Fibroblast of lung (primary cell): ENCODE data around the gene RNASE12. TPM values are rescaled to one million over a fixed set of nuclear protein-coding genes. Genes with fewer than 3 reads are reported as not detected.

Source experiments
- DNase-seq, 2 donors: peaks; one replicate each; pipeline versions ENCODE4 v3.0.0 to v3.0.0-alpha.2; 2010; ENCODE audit warnings: low read depth in 2 of 2
- H2AFZ ChIP-seq: 2 replicates; pipeline ENCODE4 v1.5.1; 2012; ENCODE audit warnings: low read length, control low read depth, inconsistent platforms
- H3K27ac ChIP-seq: 2 replicates; pipeline ENCODE4 v1.5.1; 2011; ENCODE audit warnings: low read length, control low read depth; ENCODE audit not compliant: insufficient read depth
- H3K27me3 ChIP-seq: 2 replicates; pipeline ENCODE4 v1.5.1; 2011; ENCODE audit warnings: mild to moderate bottlenecking, low read length; ENCODE audit not compliant: control insufficient read depth, insufficient read depth
- H3K36me3 ChIP-seq: 2 replicates; pipeline ENCODE4 v1.5.1; 2011; ENCODE audit warnings: low read length; ENCODE audit not compliant: control insufficient read depth, insufficient read depth
- H3K4me1 ChIP-seq: 2 replicates; pipeline ENCODE4 v1.5.1; 2011; ENCODE audit warnings: low read length; ENCODE audit not compliant: control insufficient read depth, insufficient read depth; ENCODE audit errors: extremely low read depth
- H3K4me2 ChIP-seq: 2 replicates; pipeline ENCODE4 v1.5.1; 2011; ENCODE audit warnings: low read length, control low read depth; ENCODE audit not compliant: insufficient read depth; ENCODE audit errors: extremely low read depth
- H3K4me3 ChIP-seq, 4 experiments: fragments of 200-600 bp in 1 of 4; sonication (generic) in 1 of 4; replicated peaks in 1 of 4; 2 replicates each; pipeline ENCODE4 v1.5.1; 2011 to 2016; ENCODE audit warnings: low read length in 4 of 4, low read depth in 3 of 4, mild to moderate bottlenecking in 3 of 4, control low read depth in 2 of 4, inconsistent platforms in 1 of 4, mixed read lengths in 1 of 4; ENCODE audit not compliant: insufficient read depth in 1 of 4; ENCODE audit errors: control extremely low read depth in 1 of 4
- H3K79me2 ChIP-seq: 2 replicates; pipeline ENCODE4 v1.5.1; 2012; ENCODE audit warnings: mild to moderate bottlenecking, low read length, inconsistent platforms; ENCODE audit not compliant: control insufficient read depth, insufficient read depth
- H3K9ac ChIP-seq: 2 replicates; pipeline ENCODE4 v1.5.1; 2011; ENCODE audit warnings: mild to moderate bottlenecking, low read length, control low read depth; ENCODE audit not compliant: insufficient read depth
- H3K9me3 ChIP-seq: 2 replicates; pipeline ENCODE4 v1.5.1; 2012; ENCODE audit warnings: low read depth, low read length; ENCODE audit not compliant: control insufficient read depth, insufficient read depth
- H4K20me1 ChIP-seq: 2 replicates; pipeline ENCODE4 v1.5.1; 2011; ENCODE audit warnings: low read length; ENCODE audit not compliant: control insufficient read depth, insufficient read depth; ENCODE audit errors: extremely low read depth
- EZH2 ChIP-seq: IDR thresholded peaks from 2 replicates; pipeline ENCODE4 v1.5.1; 2012; ENCODE audit warnings: low read length, control low read depth, mild to moderate bottlenecking; ENCODE audit errors: missing control alignments
- polyA plus RNA-seq, 2 donors: library from polyadenylated mRNA; depleted of rRNA in 1 of 2; stranded (reverse) in 1 of 2; unstranded in 1 of 2; fragments of >200 nt; gene quantifications; 2 replicates each; pipeline ENCODE4 v1.2.1, GENCODE V29; 2011 to 2012; ENCODE audit warnings: missing spikeins in 1 of 2
- total RNA-seq: library from RNA; depleted of rRNA; stranded (reverse); fragments of >200 nt; gene quantifications from 2 replicates; pipeline ENCODE4 v1.2.1, GENCODE V29; 2014
- TF ChIP-seq, protein P1 (sequence below), 2 donors: IDR thresholded peaks in 1 of 2; conservative IDR thresholded peaks in 1 of 2; 1 replicate in 1 of 2; 2 replicates in 1 of 2; pipeline ENCODE4 v1.5.1; 2011 to 2012; ENCODE audit warnings: low read length in 2 of 2, control low read depth in 1 of 2, inconsistent platforms in 1 of 2, low read depth in 1 of 2, mild to moderate bottlenecking in 1 of 2

Gene RNASE12
- total and polyA plus RNA-seq, 2 donors (not counting 1 experiment from before 2014, with no cell fraction given): not detected

DNA sequence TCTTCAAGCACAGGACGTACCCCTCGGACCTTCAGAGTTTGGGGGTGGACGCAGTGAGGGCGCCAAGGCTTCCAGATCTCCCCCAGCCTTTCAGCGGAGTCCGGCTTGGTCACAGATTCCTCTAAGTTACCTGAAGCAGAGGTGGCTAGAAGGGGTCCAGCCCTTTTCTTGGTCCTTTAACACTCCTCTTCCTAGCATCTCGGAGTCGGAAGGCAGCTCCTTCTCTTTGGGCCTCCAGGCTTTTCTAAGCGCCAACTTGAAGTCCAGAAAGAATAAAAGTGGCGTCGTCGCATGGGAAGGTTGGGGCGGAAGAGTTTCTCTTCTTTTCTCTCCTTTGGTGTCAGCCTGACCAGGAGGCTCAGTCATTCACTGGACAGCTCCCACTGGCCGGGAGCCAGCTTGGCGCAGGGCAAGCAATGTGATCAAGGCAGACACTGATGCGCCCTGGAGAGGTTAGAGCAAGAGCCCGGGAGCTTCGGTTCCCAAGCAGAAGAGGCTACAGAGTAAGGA is 40.8 kb upstream of the RNASE12 start:
- no peak for TF ChIP-seq EZH2
- TF ChIP-seq, protein P1, sequence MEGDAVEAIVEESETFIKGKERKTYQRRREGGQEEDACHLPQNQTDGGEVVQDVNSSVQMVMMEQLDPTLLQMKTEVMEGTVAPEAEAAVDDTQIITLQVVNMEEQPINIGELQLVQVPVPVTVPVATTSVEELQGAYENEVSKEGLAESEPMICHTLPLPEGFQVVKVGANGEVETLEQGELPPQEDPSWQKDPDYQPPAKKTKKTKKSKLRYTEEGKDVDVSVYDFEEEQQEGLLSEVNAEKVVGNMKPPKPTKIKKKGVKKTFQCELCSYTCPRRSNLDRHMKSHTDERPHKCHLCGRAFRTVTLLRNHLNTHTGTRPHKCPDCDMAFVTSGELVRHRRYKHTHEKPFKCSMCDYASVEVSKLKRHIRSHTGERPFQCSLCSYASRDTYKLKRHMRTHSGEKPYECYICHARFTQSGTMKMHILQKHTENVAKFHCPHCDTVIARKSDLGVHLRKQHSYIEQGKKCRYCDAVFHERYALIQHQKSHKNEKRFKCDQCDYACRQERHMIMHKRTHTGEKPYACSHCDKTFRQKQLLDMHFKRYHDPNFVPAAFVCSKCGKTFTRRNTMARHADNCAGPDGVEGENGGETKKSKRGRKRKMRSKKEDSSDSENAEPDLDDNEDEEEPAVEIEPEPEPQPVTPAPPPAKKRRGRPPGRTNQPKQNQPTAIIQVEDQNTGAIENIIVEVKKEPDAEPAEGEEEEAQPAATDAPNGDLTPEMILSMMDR (conservative IDR thresholded peaks at IDR 0.05 in 1 of 2, IDR thresholded peaks at IDR 0.05 in 1 of 2; ENCODE audit: low read depth in 1 of 2, low read length in 2 of 2): no peak
- peak; percentile 49 to 53 for DNase-seq
- no peak overlapping the region for H2AFZ ChIP-seq

DNA sequence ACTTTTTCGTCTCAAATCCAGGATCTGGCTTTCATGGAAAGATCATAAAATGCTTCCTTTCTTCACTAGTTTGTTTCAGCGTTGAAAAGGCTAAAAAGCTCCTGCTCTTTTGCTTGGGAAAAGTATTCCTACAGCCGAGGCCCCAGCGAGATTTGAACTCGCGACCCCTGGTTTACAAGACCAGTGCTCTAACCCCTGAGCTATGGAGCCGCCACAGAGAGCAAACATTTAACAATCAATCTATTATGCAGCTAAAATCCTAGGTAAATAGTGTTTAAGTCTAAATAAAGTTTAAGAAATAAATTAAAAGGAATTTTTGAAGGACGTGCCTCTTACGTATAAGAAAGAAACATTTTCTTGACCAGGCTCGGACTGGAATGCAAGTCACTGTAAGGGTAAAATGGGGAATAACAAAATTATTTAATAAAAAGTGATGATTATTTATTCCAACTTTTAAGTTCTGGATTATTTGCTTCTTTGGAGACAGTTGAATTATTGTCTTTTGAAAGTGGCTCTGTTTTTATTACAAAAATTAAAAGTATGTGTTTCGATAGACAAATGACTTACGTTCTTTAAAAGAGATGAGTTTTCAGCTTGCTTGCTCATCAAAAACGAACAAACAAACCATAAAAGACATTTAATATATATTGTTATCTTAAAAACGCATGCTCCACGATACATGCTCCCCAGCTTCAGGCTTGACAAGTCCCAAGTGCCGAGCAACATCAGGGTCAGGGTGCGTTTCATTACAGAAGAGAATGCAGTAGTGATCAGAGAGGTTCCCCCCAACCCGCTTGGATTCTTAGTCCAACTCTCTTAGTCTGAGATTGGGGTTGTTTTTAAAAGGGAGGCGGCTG is 40.1 kb upstream of the RNASE12 start:
- Histone ChIP-seq H3K36me3 (no peaks in the 10 kb centered on the region), H3K4me1 (peaks cover 2% of the 10 kb centered on the region), H2AFZ (no peak overlapping the region), H3K9me3 (no peaks in the 10 kb centered on the region), H3K27ac (no peak overlapping the region), H3K79me2 (no peaks in the 10 kb centered on the region), H3K4me2 (peak overlapping the region; percentile 82), H3K4me3 (peak overlapping the region; percentile 43 to 64 (median 50)), H4K20me1 (no peaks in the 10 kb centered on the region), H3K27me3 (peaks cover 5% of the 10 kb centered on the region), H3K9ac (no peak overlapping the region)
- DNase-seq: peak; percentile 53 to 65
- no peak for TF ChIP-seq EZH2
- TF ChIP-seq, protein P1 (conservative IDR thresholded peaks at IDR 0.05 in 1 of 2, IDR thresholded peaks at IDR 0.05 in 1 of 2; ENCODE audit: low read depth in 1 of 2, low read length in 2 of 2): no peak

More for the DNA sequence above, 40.8 kb upstream of the RNASE12 start:
- no peak overlapping the region for H3K9ac ChIP-seq
- H3K27ac ChIP-seq: no peak overlapping the region
- H4K20me1 ChIP-seq: no peaks in the 10 kb centered on the region
- peaks cover 2% of the 10 kb centered on the region for H3K4me1 ChIP-seq
- peaks cover 5% of the 10 kb centered on the region for H3K27me3 ChIP-seq
- H3K36me3 ChIP-seq: no peaks in the 10 kb centered on the region
- H3K4me3 ChIP-seq: peak overlapping the region in 3 of 4 experiments; percentile 32 to 64 (median 48)
- H3K9me3 ChIP-seq: no peaks in the 10 kb centered on the region
- H3K79me2 ChIP-seq: no peaks in the 10 kb centered on the region
- peak overlapping the region; percentile 82 for H3K4me2 ChIP-seq

DNA sequence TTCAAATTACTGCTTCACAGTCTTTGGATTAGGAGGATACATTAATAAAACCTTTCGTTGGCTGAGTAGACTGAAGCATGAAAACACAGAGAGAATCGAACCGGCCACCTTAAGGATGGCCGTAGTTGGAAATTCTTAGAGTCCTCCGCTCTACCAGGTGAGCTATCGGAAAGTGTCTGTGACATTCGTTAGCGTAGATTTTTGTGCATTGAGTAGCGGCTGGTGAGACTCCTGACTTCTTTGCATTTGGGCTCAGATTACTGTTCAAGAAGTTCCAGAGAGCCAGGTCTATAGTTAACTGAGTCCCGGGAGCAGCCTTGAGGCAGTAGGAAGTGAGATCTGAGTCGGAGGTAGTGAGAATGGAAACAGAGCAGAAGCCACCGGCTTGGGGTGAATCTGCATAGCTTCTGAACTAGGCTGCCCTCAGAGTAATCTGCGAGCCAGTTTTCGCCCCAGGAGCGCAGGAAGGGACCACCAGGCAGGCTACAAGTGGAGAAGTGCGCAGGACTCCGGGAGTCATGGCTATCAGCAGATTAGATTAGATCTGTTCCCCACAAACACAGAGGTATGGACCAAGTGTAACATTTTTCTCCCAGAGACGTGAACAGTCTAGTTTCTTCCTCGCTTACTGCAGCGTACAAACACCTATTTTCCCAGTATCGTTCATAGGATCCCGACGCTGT is 39.3 kb upstream of the RNASE12 start:
- no peaks in the 10 kb centered on the region for H3K36me3 ChIP-seq
- peaks cover 2% of the 10 kb centered on the region for H3K4me1 ChIP-seq
- no peak overlapping the region for H3K9ac ChIP-seq
- no peaks in the 10 kb centered on the region for H3K79me2 ChIP-seq
- H3K27ac ChIP-seq: no peak overlapping the region
- H3K9me3 ChIP-seq: no peaks in the 10 kb centered on the region
- peak; percentile 27 to 28 for DNase-seq
- no peaks in the 10 kb centered on the region for H4K20me1 ChIP-seq
- H3K4me3 ChIP-seq: peak overlapping the region; percentile 43 to 64 (median 50)
- peak overlapping the region; percentile 13 for H2AFZ ChIP-seq
- peak overlapping the region; percentile 82 for H3K4me2 ChIP-seq
- peaks cover 5% of the 10 kb centered on the region for H3K27me3 ChIP-seq
- no peak for TF ChIP-seq EZH2
- TF ChIP-seq, protein P1 (conservative IDR thresholded peaks at IDR 0.05 in 1 of 2, IDR thresholded peaks at IDR 0.05 in 1 of 2; ENCODE audit: low read depth in 1 of 2, low read length in 2 of 2): no peak
